Measurements from ENCODE around the gene CEP170B.
"Not testable (repeated sequence)": the region's sequence is repeated elsewhere in the genome, so short reads cannot be mapped to it uniquely, and the experiment has no call there.

Gene CEP170B

GRCh38 chr14:104865081-104865630, at the start of gene CEP170B:
TSS of gene CEP170B (plus strand) at chr14:104865268. CDS start at chr14:104868451, 3,183 bp downstream.
- peak; percentile 45 to 62 for DNase-seq

DNA sequence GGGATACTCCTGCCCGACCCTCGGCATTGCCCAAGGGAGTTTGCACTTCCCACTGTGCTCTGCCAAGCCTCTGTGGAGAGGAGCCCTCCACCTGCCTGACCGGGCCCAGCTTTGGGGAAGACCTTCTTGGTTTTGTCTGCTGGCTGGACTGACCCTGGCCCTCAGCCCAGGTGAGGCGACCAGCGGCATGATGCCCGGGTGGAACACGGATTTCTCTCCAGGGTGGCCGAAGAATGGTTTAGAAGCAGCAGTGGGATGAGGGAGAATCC, 48.5 kb upstream of the CEP170B start:
- DNase-seq = no peak

DNA sequence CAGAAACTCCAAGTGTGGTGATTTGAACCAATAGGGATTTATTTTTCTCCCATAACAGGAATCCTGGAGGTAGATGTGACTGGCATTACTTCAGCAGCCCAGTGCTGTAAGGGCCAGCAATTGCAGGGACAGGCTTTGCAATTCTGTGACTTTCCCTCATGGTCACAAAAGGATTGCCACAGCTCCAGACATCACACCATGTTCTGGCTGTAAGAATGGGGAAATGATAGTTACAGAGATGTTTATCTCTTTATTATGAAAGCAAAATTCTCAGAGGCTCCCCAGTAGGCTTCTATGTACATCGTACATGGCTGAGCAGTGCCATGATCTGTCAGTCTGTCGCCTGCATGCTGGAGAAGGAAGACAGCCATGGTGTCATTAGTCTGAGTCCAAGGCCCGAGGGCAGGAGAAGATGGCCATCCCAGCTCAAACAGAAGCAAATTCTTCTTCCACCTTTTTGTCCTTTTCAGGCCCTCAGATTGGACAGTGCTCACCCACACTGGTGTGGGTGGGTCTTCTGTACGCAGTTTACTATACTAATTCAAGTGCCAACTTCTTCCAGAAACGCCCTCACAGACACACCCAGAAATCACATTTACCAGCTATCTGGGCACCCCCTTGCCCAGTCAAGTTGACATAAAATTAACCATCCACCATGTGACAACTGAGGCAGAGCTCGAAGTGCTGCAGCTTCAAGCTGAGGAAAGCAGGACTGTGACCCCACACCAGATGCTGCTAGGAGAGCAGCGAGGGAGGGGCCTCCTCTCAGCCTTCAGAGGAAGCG, 46.9 kb upstream of the CEP170B start:
- DNase-seq = no peak

GRCh38 chr14:104818714-104819161, 46.3 kb upstream of the CEP170B start:
- DNase-seq = no peak

DNA sequence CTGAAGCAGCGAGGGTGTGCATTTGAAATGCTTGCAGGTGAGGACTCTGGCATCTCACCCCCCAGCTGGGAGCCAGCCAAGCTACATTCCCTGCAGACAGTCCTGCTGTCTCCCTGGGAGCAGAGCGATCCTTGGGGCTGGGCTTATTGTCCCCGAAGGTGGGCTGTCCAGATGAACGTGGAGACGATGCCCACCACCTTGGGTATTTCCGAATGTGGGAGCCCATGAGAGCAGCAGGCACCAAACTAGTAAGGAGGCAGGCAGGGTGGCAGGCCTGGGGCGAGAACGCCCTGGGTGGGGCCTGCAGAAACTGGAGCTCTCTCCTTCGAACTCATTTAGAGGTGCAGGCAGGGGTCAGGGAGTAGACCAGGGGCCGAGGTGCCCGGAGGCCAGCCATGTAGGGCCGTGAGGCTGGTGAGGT, 45.7 kb upstream of the CEP170B start:
- no peak for DNase-seq

- DNase-seq = no peak
Observed at GRCh38 chr14:104820669-104821228, 44.3 kb upstream of the CEP170B start.

GRCh38 chr14:104821229-104821945, 43.7 kb upstream of the CEP170B start:
- no peak for DNase-seq

DNA sequence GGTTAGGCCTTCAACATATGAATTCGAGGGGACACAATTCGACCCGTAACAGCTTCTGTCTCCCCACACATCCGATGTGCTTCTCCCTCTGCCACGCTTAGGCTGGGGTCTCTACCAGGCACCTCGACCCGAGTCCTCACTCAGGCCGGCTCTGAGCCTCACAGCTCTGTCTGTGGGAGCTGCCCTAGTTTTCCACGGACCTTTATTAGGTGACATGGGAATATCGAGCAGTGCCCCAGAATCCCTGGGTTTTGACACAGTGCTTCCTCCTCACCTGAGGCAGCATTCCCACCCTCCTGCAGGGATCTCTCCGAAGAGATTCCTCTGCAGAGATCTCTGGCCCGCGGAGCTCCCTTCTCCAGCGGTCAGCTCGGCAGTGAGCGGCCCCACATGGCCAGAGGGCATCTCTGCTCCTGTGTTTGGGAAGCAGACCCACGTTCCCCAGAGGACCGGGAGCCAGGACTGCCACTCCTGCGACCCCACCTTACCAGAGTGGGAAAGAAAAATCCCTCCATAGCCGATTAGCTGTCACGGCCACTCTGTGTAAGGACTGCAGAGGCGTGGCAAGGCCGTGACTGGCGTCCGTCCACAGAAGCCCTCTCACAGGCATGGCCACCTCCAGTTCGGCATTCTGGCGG, 43.0 kb upstream of the CEP170B start:
- no peak for DNase-seq

- no peak for DNase-seq
Observed at GRCh38 chr14:104822821-104823615, 42.0 kb upstream of the CEP170B start.

DNA sequence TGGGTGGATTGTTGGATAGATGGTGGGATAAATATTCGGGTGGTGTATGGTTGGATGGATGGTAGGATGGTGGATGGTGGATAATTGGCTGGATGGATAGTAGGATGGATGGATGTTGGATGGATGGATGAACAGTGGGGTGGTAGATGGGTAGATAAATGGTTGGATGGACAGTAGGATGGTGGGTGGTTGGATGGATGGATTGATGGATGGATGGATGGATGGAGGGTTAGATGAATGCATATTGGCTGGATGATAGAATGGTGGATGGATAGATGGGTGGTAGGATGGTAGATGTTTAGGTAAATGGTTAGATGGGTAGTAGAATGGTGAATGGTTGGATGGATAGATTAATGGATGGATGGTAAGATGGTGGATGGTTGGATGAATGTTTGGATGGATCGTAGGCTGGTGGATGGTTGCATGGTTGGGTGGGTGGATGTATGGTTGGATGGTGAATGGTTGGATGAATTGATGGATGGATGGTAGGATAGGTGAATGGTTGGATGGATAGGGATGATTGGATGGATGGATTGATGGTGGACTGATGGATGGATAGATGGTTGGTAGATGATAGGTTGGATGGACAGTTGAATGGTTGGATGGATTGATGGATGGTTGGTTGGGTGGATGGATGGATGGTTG, 40.6 kb upstream of the CEP170B start:
- no peak for DNase-seq

GRCh38 chr14:104826189-104826860, 38.7 kb upstream of the CEP170B start:
- DNase-seq = peak; percentile 96 to 97

DNA sequence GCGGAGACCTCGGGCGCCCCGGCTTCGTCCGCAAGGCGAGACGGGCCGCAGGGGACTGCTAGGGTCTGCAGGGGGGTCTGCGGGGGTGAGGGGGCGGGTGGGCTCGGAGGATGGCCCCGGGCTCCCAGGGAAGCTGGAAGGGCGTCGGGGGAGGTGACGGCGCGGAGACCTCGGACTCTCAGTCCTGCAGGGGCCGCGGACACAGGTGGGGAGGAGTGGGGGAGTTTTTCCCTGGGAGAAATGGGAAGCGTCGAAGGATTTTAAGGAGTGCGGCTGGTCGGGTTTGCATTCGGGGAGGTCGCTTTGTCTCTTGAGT, 38.2 kb upstream of the CEP170B start:
- DNase-seq = no peak

- DNase-seq = peak; percentile 70 to 76
Observed at GRCh38 chr14:104827177-104828055, 37.7 kb upstream of the CEP170B start.

- no peak for DNase-seq
Observed at GRCh38 chr14:104830781-104831180, 34.3 kb upstream of the CEP170B start.

GRCh38 chr14:104836171-104836935, 28.7 kb upstream of the CEP170B start:
- not testable (repeated sequence) for DNase-seq

GRCh38 chr14:104841730-104842129, 23.3 kb upstream of the CEP170B start:
- DNase-seq = no peak

DNA sequence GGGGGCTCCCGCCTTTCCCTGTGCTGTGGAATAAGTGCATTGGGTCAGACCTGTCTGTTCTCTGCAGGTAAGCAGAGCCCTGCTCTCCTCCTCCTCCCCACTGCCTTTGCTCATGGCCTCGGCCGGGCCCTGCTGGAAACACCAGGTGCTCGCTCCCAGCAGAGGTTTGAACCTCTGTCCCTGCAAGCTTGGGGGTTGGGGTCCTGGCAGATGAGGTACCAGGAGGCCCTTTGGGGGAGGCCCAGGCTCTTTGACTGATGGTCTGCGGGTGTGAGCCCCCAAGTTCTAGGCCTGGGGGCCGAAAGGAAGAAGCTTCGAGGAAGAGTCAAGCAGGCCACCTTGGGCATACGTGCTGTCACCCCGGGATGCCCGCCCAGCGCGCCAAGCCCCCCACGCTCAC, 22.1 kb upstream of the CEP170B start:
- no peak for DNase-seq

GRCh38 chr14:104843442-104844305, 21.4 kb upstream of the CEP170B start:
- no peak for DNase-seq
